ENCODE measurements around the gene GTF2H3.

- TF ChIP-seq CTCF (IDR thresholded peaks at IDR 0.05) (no peak), POLR2A (IDR thresholded peaks at IDR 0.05) (no peak)
Observed at GRCh38 chr12:123705935-123706334, 72.3 kb downstream of the GTF2H3 start.
